ENCODE measurements around the gene ATP1B3. TPM values are rescaled to one million over a fixed set of nuclear protein-coding genes. Genes with fewer than 3 reads are reported as not detected.

The ATP1B3 gene
- polyA plus RNA-seq, 1 of the 3 experiments (the other 2 are of a cell fraction): 86.3 TPM

DNA sequence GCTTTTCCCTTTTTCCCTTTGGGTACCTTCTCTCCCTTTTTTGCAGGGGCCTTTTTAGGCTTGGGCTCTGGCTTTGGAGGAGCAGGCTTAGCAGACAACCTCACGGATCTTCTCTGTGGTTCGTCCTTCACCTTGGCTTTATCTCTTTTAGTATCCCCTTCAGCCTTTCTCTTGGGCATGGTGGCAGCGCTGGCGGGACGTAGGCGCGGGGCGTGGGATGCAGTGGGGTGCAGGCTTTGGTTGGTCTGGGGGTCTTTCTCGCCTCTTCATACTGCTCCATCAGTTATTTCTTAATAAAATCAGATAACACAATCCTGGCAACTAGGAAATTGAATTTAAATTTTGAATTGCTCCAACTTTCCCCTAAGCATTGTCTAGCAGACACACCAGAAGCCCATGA, 11.3 kb upstream of the ATP1B3 start:
- Histone ChIP-seq H3K9me2 (no peaks in the 10 kb centered on the region), H3F3A (replicated peaks; ENCODE audit: insufficient read depth) (no peaks in the 10 kb centered on the region), H3K4me1 (ENCODE audit: control insufficient read depth in 1 of 2, insufficient read depth in 2 of 2, low read depth in 1 of 2, low read length in 1 of 2) (peaks cover 0 to 3% of the 10 kb centered on the region in 2 experiments; a peak in 2 of 4 replicates), H3K9ac (no peak overlapping the region), H3K4me2 (no peak overlapping the region), H3K79me2 (ENCODE audit: insufficient read depth) (no peaks in the 10 kb centered on the region), H3K27me3 (ENCODE audit: insufficient read depth) (no peaks in the 10 kb centered on the region), H3K4me3 (ENCODE audit: low read depth in 2 of 2, low read length in 1 of 2) (no peak overlapping the region), H4K20me1 (ENCODE audit: insufficient read depth) (no peaks in the 10 kb centered on the region), H2AFZ (ENCODE audit: low read depth) (no peak overlapping the region), H3K36me3 (replicated peaks in 1 of 2; ENCODE audit: control insufficient read depth in 1 of 2, insufficient read depth in 2 of 2, low read length in 1 of 2) (no peaks in the 10 kb centered on the region), H3K9me3 (no peaks in the 10 kb centered on the region), H3K27ac (ENCODE audit: low read depth in 2 of 2, low read length in 1 of 2) (no peak overlapping the region)
- CTCF ChIA-PET: interaction anchor here (1.8 kb wide), 1 partner anchor 10 kb away, joined by 8 read pairs; no protein-coding TSS in a partner anchor
- DNase-seq: no peak
- WGBS (ENCODE audit: low lambda C conversion rate): 86% methylated on average over 9 of the region's 9 CpGs
- no peak for TF ChIP-seq FOXJ3 (CRISPR knock-in tag; IDR thresholded peaks at IDR 0.05)
- TF ChIP-seq EP300 (IDR thresholded peaks at IDR 0.05; ENCODE audit: borderline replicate concordance in 1 of 2, low read depth in 1 of 2, low read length in 1 of 2): no peak
- TF ChIP-seq, protein P1, sequence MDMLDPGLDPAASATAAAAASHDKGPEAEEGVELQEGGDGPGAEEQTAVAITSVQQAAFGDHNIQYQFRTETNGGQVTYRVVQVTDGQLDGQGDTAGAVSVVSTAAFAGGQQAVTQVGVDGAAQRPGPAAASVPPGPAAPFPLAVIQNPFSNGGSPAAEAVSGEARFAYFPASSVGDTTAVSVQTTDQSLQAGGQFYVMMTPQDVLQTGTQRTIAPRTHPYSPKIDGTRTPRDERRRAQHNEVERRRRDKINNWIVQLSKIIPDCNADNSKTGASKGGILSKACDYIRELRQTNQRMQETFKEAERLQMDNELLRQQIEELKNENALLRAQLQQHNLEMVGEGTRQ (IDR thresholded peaks at IDR 0.05; ENCODE audit: borderline replicate concordance, low read depth, low read length): no peak
- TF ChIP-seq SMC3 (IDR thresholded peaks at IDR 0.05; ENCODE audit: low read depth, low read length): no peak
- TF ChIP-seq RAD21 (IDR thresholded peaks at IDR 0.05; ENCODE audit: low read length): no peak
- TF ChIP-seq, protein P2, sequence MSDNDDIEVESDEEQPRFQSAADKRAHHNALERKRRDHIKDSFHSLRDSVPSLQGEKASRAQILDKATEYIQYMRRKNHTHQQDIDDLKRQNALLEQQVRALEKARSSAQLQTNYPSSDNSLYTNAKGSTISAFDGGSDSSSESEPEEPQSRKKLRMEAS (IDR thresholded peaks at IDR 0.05; ENCODE audit: low read depth): no peak
- no peak for TF ChIP-seq POLR2AphosphoS5 (IDR thresholded peaks at IDR 0.05; ENCODE audit: low read depth, low read length)
- TF ChIP-seq JUND (IDR thresholded peaks at IDR 0.05): no peak
- no peak for TF ChIP-seq TEAD4 (IDR thresholded peaks at IDR 0.05; ENCODE audit: borderline replicate concordance, insufficient read depth)
- TF ChIP-seq GATA2 (CRISPR knock-in tag; IDR thresholded peaks at IDR 0.05): no peak
- TF ChIP-seq, protein P3, sequence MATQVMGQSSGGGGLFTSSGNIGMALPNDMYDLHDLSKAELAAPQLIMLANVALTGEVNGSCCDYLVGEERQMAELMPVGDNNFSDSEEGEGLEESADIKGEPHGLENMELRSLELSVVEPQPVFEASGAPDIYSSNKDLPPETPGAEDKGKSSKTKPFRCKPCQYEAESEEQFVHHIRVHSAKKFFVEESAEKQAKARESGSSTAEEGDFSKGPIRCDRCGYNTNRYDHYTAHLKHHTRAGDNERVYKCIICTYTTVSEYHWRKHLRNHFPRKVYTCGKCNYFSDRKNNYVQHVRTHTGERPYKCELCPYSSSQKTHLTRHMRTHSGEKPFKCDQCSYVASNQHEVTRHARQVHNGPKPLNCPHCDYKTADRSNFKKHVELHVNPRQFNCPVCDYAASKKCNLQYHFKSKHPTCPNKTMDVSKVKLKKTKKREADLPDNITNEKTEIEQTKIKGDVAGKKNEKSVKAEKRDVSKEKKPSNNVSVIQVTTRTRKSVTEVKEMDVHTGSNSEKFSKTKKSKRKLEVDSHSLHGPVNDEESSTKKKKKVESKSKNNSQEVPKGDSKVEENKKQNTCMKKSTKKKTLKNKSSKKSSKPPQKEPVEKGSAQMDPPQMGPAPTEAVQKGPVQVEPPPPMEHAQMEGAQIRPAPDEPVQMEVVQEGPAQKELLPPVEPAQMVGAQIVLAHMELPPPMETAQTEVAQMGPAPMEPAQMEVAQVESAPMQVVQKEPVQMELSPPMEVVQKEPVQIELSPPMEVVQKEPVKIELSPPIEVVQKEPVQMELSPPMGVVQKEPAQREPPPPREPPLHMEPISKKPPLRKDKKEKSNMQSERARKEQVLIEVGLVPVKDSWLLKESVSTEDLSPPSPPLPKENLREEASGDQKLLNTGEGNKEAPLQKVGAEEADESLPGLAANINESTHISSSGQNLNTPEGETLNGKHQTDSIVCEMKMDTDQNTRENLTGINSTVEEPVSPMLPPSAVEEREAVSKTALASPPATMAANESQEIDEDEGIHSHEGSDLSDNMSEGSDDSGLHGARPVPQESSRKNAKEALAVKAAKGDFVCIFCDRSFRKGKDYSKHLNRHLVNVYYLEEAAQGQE (IDR thresholded peaks at IDR 0.05; ENCODE audit: low read depth, low read length): no peak
- no peak for TF ChIP-seq USF1 (IDR thresholded peaks at IDR 0.05; ENCODE audit: borderline replicate concordance, low read depth)
- TF ChIP-seq, protein P4, sequence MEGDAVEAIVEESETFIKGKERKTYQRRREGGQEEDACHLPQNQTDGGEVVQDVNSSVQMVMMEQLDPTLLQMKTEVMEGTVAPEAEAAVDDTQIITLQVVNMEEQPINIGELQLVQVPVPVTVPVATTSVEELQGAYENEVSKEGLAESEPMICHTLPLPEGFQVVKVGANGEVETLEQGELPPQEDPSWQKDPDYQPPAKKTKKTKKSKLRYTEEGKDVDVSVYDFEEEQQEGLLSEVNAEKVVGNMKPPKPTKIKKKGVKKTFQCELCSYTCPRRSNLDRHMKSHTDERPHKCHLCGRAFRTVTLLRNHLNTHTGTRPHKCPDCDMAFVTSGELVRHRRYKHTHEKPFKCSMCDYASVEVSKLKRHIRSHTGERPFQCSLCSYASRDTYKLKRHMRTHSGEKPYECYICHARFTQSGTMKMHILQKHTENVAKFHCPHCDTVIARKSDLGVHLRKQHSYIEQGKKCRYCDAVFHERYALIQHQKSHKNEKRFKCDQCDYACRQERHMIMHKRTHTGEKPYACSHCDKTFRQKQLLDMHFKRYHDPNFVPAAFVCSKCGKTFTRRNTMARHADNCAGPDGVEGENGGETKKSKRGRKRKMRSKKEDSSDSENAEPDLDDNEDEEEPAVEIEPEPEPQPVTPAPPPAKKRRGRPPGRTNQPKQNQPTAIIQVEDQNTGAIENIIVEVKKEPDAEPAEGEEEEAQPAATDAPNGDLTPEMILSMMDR (IDR thresholded peaks at IDR 0.05): no peak
- POLR2A ChIA-PET: no interaction called here

All from SK-N-SH (cell line).